Measurements from ENCODE around the gene FHDC1. TPM values are rescaled to one million over a fixed set of nuclear protein-coding genes. Genes with fewer than 3 reads are reported as not detected.

Gene FHDC1
- polyA plus RNA-seq, 2 of the 4 experiments (the other 2 are of a cell fraction) = 0.08 to 0.31 TPM

DNA sequence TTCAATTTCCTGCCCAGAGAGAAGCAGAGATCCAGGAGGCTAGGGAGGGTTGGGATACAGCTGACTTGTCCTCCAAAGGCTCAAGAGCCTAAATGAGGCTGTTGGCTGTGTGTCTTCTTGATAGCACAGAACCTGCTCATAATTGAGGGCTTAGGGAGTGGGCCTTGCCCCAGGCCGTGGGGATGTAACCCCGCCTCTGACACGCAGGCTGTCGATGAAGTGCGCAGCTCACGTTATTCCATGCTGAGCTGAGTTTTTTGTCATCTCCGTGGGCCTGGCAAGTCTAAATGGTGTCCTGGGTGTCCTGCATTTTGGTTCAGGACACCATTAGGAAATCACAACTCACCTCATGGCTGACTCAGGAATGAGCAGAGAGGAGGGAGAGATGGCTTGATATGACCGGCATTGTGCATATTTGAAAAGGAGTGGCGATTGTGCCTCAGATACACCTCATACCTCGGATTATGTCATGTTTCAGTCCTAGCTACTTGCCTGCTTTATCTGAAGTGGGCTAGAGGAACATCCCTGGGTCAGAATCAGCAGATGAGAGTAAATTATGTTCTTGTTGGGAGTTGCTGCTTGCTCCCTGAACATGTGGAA is 43.7 kb downstream of the FHDC1 start:
- ATAC-seq = no peak
- 75% methylated on average over 5 of the region's 10 CpGs for WGBS (ENCODE audit: missing lambda C conversion rate)
- POLR2A ChIA-PET = no interaction called here
- no peak for DNase-seq (ENCODE audit: low read depth in 1 of 2, low spot score in 1 of 2)
- H3K9me3 ChIP-seq = no peaks in the 10 kb centered on the region
- no peak for TF ChIP-seq BHLHE40 (IDR thresholded peaks at IDR 0.05; ENCODE audit: low read depth, low read length)
- TF ChIP-seq TFCP2L1 (CRISPR knock-in tag; IDR thresholded peaks at IDR 0.05) = no peak
- no peak for TF ChIP-seq ZFP36 (IDR thresholded peaks at IDR 0.05; ENCODE audit: borderline replicate concordance, partially characterized antibody)
- no peak for TF ChIP-seq HOXA7 (CRISPR knock-in tag; IDR thresholded peaks at IDR 0.05)
- no peak for TF ChIP-seq TP53 (CRISPR knock-in tag; IDR thresholded peaks at IDR 0.05)
- no peak for TF ChIP-seq SREBF2 (IDR thresholded peaks at IDR 0.05)
- no peak for TF ChIP-seq JUNB (IDR thresholded peaks at IDR 0.05)
- TF ChIP-seq ZC3H11A (IDR thresholded peaks at IDR 0.05) = no peak
- TF ChIP-seq CEBPB (IDR thresholded peaks at IDR 0.05) = no peak
- H3K4me3 ChIP-seq = no peak overlapping the region
- no peak overlapping the region for H3K27ac ChIP-seq
- CTCF ChIA-PET = no interaction called here
- no peak for FAIRE-seq
- no peak overlapping the region for H3K4me2 ChIP-seq
- H3K4me1 ChIP-seq = peaks cover 8% of the 10 kb centered on the region; the same call in 1 of the 3 replicates

DNA sequence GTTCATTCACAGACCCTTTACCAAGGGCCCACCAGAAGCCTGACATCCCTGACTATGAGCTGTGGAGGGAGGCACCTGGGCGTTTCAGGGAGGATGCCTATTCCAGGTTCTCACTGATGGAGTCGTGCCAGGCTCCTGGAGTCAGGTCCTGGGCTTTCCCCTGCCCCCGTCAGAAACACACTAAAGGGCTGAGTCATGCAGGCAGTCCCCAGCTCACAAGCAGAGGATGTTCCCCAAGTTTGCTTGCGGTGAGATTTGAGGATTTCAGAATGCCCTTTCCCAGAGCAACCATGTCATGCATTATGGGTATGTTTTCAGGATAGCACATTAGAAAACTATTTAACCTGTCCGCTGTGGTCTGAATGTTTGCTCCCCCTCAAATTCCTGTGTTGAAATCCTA is 45.2 kb downstream of the FHDC1 start:
- peaks cover 8% of the 10 kb centered on the region; the same call in 1 of the 3 replicates for H3K4me1 ChIP-seq
- ATAC-seq (no peak), FAIRE-seq (no peak), DNase-seq (ENCODE audit: low read depth in 1 of 2, low spot score in 1 of 2) (no peak)
- CTCF ChIA-PET = no interaction called here
- TF ChIP-seq ZC3H11A (IDR thresholded peaks at IDR 0.05) (no peak), HOXB13 (CRISPR knock-in tag; IDR thresholded peaks at IDR 0.05; ENCODE audit: low read depth) (no peak), FOSB (CRISPR knock-in tag; IDR thresholded peaks at IDR 0.05) (no peak), RCOR1 (IDR thresholded peaks at IDR 0.05; ENCODE audit: low read depth, low read length) (no peak), TP53 (CRISPR knock-in tag; IDR thresholded peaks at IDR 0.05) (no peak)
- H3K4me3 ChIP-seq = no peak overlapping the region
- H3K27ac ChIP-seq = peak overlapping the region in 1 of 2 experiments; percentile 15; a peak in 1 of 6 replicates
- no peaks in the 10 kb centered on the region for H3K9me3 ChIP-seq
- 0 out of 3 replicates have a peak overlapping the region, but pooled peaks have one; percentile 13 for H3K4me2 ChIP-seq
- POLR2A ChIA-PET = no interaction called here
- WGBS (ENCODE audit: missing lambda C conversion rate) = 66% methylated on average over 4 of the region's 5 CpGs

DNA sequence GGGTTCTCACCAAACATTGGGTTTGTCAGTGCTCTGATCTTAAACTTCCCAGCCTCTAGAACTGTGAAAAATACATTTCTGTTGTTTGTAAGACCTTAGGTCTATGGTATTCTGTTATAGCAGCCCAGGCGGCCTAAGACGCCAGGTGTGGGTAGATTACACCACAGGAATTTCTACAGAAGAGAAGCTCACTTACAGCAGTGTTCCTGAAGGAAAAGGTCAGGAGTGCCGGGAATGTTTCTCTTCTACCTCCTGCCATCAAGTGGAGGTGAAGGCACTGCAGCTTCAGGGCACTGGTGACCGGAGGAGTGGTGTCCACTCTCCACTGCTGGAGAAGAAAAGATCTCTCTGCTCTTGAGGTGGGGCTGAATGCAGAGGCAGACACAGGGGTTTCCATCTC is 45.7 kb downstream of the FHDC1 start:
- TF ChIP-seq RAD21 (conservative IDR thresholded peaks at IDR 0.05 in 1 of 2, IDR thresholded peaks at IDR 0.05 in 1 of 2) = no peak
- no peak for TF ChIP-seq HOXB5 (CRISPR knock-in tag; IDR thresholded peaks at IDR 0.05)
- Histone ChIP-seq H3K4me3 (no peak overlapping the region), H3K9me3 (no peaks in the 10 kb centered on the region), H3K4me2 (0 out of 3 replicates have a peak overlapping the region, but pooled peaks have one; percentile 13), H3K27ac (peak overlapping the region in 1 of 2 experiments; percentile 15; a peak in 1 of 6 replicates), H3K4me1 (peaks cover 8% of the 10 kb centered on the region; the same call in 1 of the 3 replicates)
- DNase-seq (ENCODE audit: low read depth in 1 of 2, low spot score in 1 of 2) (no peak), FAIRE-seq (no peak), ATAC-seq (no peak)
- POLR2A ChIA-PET = no interaction called here
- CTCF ChIA-PET = no interaction called here
- WGBS (ENCODE audit: missing lambda C conversion rate) = 88% methylated on average over 4 of the region's 4 CpGs

DNA sequence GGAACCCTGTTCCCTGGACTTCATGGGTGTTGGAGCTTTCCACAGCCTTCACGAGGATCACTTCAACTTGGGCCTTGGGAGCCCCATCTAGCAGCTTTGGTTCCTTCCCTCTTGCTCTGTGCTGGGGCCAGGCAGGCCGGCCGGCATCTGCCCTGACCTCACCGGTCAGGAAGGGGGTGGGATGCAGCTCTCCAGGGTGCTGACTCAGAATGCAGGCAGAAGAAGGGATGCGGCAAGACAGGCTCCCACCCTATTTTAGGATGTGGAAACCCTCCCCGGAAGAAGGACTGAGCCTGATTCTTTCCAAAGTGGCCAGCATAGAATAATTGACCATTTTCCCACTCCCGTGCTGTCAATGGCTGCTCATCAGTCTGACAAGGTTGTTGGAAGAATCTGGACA is 47.1 kb downstream of the FHDC1 start:
- CTCF ChIA-PET = interaction anchor here (1.2 to 2.3 kb wide), 4 partner anchors 12 to 145 kb away, joined by 3 to 9 read pairs (median 4); no protein-coding TSS in a partner anchor
- H3K4me3 ChIP-seq = no peak overlapping the region
- no peak for FAIRE-seq
- no peaks in the 10 kb centered on the region for H3K9me3 ChIP-seq
- no peak overlapping the region for H3K27ac ChIP-seq
- POLR2A ChIA-PET = no interaction called here
- peaks cover 8% of the 10 kb centered on the region; the same call in 1 of the 3 replicates for H3K4me1 ChIP-seq
- 0 out of 6 replicates have a peak, but pooled peaks of 1 of the 2 experiments have one; percentile 38 for ATAC-seq
- no peak overlapping the region for H3K4me2 ChIP-seq
- 82% methylated on average over 5 of the region's 7 CpGs for WGBS (ENCODE audit: missing lambda C conversion rate)
- TF ChIP-seq SREBF2 (IDR thresholded peaks at IDR 0.05) (no peak), MAZ (IDR thresholded peaks at IDR 0.05; ENCODE audit: borderline replicate concordance, low read depth, low read length) (no peak), HDAC2 (IDR thresholded peaks at IDR 0.05) (no peak)
- TF ChIP-seq, protein P1, sequence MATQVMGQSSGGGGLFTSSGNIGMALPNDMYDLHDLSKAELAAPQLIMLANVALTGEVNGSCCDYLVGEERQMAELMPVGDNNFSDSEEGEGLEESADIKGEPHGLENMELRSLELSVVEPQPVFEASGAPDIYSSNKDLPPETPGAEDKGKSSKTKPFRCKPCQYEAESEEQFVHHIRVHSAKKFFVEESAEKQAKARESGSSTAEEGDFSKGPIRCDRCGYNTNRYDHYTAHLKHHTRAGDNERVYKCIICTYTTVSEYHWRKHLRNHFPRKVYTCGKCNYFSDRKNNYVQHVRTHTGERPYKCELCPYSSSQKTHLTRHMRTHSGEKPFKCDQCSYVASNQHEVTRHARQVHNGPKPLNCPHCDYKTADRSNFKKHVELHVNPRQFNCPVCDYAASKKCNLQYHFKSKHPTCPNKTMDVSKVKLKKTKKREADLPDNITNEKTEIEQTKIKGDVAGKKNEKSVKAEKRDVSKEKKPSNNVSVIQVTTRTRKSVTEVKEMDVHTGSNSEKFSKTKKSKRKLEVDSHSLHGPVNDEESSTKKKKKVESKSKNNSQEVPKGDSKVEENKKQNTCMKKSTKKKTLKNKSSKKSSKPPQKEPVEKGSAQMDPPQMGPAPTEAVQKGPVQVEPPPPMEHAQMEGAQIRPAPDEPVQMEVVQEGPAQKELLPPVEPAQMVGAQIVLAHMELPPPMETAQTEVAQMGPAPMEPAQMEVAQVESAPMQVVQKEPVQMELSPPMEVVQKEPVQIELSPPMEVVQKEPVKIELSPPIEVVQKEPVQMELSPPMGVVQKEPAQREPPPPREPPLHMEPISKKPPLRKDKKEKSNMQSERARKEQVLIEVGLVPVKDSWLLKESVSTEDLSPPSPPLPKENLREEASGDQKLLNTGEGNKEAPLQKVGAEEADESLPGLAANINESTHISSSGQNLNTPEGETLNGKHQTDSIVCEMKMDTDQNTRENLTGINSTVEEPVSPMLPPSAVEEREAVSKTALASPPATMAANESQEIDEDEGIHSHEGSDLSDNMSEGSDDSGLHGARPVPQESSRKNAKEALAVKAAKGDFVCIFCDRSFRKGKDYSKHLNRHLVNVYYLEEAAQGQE (IDR thresholded peaks at IDR 0.05) = peak; percentile 66; the same call in 1 of the 2 replicates
- DNase-seq (ENCODE audit: low read depth in 1 of 2, low spot score in 1 of 2) = no peak

Measured in A549 (cell line).